ENCODE measurements around the gene AARSD1.
A peak's percentile ranks its signal among the peaks of the same experiment; 100 is the strongest.
"Not testable (repeated sequence)": the region's sequence is repeated elsewhere in the genome, so short reads cannot be mapped to it uniquely, and the experiment has no call there.

Gene AARSD1

GRCh38 chr17:42980766-42981397, 16.6 kb upstream of the AARSD1 start:
- peak; percentile 62 for DNase-seq (ENCODE audit: low spot score)

DNA sequence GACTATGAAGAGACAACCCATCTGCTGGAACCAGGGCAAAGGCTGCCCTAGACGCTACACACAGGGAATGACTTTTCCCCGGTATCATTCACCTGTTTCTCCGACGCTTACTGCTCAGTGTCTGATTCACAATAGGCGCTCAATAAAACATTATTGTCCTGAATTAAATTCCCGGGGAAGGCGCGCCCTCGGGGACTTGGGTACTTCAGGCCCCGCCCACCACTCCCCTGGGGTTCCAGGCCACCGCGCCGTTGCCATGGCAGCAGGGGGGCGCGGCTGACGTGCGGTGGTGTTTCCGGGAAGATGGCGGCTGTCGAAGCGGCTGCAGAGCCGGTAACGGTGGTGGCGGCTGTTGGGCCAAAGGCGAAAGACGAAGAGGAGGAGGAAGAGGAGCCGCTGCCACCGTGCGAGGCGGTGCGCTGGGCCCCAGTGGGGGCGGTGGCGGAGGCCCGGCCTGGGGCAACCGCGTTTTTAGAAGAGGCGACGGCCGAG, 16.1 kb upstream of the AARSD1 start, which contains the start of gene RUNDC1:
Gene RUNDC1 (plus strand): TSS at position 292 of the 492 bp plus-strand sequence. CDS start 12 bp downstream, at position 304.
- peak; percentile 97 for DNase-seq (ENCODE audit: low spot score)

DNA sequence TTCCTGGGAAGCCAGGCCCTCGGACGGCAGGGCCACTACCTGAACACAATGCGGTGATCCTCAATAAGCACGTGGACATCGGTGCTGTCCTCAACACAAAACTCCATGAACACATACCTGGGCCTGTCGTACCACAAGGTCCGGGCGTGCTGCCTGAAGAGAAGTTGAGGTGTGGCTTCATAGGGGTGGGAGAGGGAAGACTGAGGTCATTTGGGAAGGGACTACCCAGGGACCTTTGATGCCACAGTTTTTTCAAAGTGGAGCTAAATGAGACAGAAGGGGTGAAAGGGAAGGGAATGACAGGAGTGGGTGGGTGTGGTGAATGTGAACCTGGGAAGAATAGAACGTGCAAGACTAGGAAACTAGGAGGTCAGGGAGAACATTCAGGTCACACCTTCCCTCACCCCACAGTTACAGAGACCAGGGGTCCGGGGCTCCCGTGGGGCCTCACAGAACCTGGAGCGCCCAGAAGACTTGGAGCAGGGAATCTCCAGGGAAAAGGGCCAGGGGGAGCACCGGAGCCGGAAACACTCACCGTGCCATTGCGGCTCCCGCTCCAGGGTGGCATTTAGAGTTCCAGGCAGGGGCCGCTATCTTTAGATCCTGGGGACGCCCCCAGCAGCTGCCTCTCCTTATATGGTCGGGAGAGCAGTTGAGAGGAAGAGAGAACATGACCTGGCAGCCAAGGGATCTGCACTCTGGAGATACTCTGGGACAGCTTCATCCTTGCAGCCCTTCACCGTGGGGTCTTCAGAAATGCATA, 15.4 kb upstream of the AARSD1 start, which contains the start of gene PTGES3L:
Gene PTGES3L (minus strand): TSS at position 570 of the 763 bp plus-strand sequence. CDS start 27 bp downstream, at position 543.
- DNase-seq (ENCODE audit: low spot score), result peak; percentile 56

DNA sequence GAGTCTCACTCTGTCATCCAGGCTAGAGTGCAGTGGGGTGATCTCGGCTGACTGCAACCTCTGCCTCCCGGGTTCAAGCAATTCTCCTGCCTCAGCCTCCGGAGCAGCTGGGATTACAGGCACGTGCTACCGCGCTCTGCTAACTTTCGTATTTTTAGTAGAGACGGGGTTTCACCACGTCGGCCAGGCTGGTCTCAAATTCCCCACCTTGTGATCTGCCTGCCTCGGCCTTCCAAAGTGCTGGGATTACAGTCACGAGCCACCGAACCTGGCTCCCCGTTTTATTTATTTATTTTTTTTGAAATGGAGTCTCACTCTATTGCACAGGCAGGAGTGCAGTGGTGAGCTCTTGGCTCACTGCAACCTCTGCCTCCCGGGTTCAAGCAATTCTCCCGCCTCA, 11.4 kb upstream of the AARSD1 start:
- not testable (repeated sequence) for DNase-seq (ENCODE audit: low spot score)

DNA sequence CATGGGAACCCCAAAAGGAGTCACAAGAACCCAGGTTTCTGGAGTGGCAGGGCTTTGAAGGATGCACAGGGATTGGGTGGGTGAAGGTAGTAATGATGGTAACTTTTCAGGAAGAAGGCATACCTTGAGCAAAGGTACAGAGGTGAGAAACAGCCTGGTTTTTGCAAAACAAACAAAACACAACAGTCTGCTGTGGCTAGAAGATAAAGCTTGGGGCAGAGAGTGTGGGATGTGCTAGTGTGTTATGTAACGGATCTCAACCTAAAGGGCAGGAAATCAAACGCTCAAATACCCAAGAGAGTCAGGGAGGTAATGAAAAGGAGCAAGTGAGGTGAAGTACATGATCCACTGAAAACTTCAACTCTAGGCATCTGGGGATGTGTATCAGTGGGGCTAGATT, 11.0 kb upstream of the AARSD1 start:
- DNase-seq (ENCODE audit: low spot score), result no peak

- DNase-seq (ENCODE audit: low spot score), result not testable (repeated sequence)
Measured at GRCh38 chr17:42973323-42973722, 9.1 kb upstream of the AARSD1 start.

DNA sequence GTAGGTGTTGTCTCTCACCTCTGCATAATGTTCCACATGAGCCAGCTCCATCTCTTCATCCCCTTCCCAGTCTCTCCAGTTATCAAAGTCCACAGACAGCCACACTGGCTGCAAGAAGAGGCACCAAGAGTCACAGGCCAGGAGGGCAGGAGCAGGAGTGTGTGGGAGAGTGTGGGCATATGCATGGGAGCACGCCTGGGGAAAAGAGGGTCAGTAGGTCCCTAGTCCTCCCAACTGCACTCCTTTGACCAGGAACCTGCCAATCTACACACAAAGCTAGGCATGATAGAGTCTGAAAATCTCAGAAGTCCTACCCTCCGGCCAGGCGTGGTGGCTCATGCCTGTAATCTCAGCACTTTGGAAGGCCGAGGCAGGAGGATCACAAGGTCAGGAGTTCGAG, 7.3 kb upstream of the AARSD1 start:
- no peak for DNase-seq (ENCODE audit: low spot score)

DNA sequence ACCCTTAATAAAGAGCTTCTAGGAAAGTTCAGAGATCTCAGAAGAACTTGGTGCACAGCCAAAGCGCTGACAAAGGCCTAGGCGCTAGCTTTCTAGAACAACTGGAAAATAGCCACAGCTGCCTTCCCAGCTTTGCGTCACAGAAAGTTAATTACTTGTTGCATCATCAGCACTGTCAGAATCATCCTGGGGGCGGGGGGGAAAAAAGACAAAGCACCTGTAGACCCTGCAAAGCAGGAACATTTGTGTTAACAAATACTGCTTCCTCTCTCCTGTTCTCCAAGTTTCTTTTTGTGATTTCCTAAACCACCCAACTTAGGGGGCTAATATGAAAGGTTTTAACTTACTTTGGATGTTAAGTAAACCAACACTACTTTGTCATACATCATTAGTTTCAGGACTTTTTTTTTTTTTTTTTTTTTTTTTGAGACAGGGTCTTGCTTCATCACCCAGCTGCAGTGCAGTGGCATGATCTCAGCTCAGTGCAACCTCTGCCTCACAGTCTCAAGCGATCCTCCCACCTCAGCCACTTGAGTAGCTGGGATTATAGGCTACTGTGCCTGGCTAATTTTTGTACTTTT, 4.8 kb upstream of the AARSD1 start:
- no peak for DNase-seq (ENCODE audit: low spot score)

- DNase-seq (ENCODE audit: low spot score), result no peak
Measured at GRCh38 chr17:42967925-42968324, 3.7 kb upstream of the AARSD1 start.

DNA sequence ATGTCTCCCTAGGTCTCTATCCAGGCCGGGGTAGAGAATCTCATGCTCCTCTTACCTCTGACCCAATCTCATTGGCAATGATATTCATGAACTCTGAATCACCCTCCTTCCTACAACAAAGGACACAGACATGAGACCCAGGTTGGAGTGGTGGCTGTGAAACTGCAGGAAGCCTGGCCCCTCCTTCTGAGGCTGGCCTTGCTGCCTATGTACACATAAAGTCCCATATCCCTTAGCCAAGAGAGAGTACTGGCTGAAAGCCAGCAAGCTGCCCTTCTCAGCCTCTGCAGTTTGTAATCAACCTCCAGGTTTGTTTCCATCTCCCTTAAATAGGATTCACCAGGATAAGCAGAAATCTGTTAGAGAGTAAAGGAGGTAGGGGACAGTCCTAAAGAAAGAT, 10.6 kb downstream of the AARSD1 start:
- DNase-seq (ENCODE audit: low spot score), result no peak

DNA sequence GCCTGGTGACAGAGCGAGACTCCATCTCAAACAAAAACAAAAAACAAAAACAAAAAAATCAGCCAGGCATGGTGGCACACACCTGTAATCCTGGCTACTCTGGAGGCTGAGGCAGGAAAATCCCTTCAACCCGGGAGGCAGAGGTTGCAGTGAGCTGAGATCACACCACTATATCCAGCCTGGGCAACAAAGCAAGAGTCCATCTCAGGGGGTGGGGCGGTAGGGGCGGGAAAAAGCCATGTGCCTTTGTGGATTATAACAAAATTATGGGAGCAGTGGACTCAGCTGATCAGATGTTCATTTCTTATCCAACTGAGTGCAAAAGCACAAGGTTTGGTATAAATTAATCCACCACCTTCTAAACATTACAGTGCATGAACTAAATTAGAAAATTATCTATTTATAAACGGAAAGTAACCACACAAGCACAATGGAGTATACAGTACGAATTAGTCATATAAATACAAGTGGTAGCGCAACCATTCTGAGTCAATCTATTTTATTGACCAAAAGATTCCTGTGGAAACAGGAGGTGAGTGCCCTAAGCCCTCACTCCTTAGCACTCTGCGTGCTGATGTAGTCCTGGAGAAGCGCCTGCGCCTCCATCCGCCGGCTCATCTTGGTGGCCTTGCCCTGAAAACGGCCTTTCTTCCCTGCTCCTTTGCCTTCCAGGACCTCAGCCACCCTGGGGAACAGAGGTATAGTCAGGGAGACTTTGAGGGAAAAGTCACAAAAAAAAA, 14.0 kb downstream of the AARSD1 start:
- no peak for DNase-seq (ENCODE audit: low spot score)

GRCh38 chr17:42946812-42947211, 17.4 kb downstream of the AARSD1 start:
- no peak for DNase-seq (ENCODE audit: low spot score)

DNA sequence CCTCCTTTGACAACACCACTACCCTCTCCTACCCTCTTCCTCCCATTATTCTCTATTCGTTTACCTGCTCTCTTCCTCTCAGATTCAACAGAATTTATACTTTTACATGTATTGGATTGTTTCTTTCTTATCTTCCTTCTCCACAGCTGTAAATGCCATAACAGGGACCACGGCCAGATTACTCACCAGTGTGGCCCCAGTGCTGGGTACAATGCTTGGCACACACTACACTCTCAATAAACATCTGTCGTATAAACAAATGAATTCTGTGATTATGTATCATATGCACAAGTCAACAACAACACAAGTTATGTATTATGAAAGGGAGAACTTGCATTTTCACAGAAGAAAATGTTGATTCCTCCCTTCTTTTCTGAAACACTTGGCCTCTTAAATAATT, 20.0 kb downstream of the AARSD1 start:
- no peak for DNase-seq (ENCODE audit: low spot score)

DNA sequence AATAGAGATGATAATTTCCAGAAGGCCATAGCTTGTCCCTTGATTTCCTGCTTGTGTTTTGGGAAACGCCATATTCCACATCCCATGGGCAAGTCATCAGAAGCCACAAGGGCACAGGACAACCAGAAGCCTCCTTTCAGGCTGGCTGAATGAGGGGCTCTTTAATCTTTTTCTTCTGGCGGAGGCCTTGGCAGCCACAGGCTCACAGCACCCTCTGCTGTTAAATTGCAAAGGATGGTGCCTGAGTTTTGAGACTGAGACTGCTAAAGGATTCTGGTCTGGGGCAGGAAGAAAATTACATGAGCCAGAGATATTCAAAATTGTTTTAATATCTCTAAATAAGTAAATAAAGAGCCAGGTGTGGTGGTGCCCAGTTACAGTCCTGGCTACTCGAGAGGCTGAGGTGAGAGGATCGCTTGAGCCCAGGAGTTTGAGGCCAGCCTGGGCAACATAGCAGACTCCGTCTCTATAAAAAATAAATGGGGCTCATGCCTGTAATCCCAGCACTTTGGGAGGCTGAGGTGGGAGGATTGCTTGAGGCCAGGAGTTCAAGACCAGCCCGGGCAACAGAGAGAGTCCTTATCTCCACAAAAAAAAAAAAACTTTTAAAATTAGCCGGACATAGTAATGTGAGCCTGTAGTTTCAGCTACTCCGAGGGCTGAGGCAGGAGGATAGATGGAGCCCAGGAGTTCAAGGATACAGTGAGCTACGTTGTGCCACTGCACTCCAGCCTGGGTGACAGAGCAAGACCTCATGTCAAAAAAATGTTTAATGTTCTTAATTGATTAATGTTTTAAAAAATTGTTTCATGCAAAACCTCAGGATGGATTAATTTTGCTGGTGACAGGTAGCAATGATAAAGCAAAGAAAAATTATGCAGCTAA, 26.3 kb downstream of the AARSD1 start:
- DNase-seq (ENCODE audit: low spot score), result peak; percentile 83

DNA sequence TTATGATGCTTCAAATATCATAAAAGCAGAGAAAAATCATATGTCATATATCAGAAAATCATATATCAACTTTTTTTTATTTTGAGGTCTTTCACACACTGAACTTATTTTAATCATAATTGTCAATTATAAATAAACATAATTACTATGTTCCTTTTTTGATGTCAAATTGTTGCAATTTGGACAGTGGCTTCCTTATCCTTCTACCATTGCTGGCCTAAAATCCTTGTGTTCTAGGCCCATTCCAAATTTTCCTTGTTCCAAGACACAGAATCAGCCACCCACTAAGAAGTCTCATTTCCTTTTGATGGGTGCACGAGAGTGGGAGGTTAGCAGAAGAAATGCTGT, 34.8 kb downstream of the AARSD1 start:
- no peak for DNase-seq (ENCODE audit: low spot score)

DNA sequence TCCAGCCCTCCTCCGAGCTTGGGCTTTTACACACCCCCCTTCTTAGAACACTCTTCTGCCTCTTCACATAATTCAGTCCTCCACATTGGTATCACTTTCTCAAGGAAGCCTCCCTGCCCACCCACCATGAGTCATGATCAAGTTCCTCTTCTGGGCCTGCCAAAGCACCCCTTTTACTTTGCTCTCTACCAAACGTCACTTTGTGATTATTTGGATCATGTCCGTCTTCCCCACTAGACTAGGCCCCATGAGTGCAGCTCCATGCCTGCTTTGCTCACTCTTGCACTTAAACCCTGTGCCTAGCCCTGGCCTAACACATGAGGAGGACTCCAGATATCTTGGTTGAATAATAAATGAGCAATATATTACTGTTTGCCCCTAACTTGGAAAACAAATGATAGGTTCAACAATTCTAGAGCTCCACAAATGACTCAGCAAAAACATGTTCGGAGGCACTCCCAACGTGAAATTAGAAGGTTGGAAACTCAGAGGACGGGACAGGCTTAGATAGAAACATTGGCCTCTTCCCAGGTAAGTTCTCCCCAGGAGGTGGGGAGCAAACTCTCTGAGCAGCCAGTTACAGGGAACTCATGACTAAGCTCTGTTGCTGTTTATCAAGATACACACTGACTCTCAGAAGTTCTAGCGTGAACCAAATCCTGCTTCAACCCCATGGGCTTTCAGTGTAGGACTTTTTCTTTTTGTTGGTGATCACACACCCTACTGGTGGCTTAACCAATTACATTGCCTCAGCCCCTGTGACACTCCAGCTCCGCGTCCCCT, 35.3 kb downstream of the AARSD1 start:
- DNase-seq (ENCODE audit: low spot score), result peak; percentile 86

GRCh38 chr17:42924891-42925290, 39.4 kb downstream of the AARSD1 start:
- DNase-seq (ENCODE audit: low spot score), result no peak

DNA sequence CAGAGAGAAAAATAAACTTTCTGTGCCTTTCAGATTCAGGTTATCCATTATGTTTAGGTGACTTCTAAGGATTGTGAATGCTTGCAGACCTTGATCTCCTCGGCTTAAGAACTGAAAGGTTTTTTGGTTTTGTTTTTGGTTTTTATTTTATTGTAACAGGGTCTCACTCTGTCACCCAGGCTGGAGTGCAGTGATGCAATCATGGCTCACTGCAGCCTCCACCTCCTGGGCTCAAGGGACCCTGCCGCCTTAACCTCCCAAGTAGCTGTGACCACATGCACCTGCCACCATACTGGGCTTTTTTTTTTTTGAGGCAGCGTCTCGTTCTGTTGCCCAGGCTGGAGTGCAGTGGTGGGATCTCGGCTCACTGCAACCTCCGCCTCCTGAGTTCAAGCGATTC, 40.8 kb downstream of the AARSD1 start:
- not testable (repeated sequence) for DNase-seq (ENCODE audit: low spot score)

GRCh38 chr17:42922294-42922693, 42.0 kb downstream of the AARSD1 start:
- DNase-seq (ENCODE audit: low spot score), result no peak

DNA sequence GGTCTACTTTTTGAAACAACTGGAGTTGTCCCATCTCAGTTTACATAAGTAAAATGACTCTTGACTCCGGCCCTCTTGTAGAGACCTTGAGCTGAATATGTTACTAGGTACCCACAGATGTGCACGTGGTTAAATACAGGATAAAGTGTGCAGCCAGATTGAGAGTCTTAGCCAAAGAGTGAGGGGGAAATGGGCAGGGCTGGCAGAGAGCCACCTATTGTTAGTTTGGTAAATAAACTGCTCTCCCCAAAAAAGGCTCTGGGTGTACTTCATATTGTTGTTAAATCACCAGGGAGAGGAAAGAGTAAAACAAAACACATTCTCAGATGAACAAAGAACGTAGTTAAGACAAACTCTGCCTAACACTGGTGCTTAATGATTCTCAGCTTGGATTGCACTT, 43.3 kb downstream of the AARSD1 start:
- DNase-seq (ENCODE audit: low spot score), result no peak
